ENCODE data around the gene MYMX.

- TF ChIP-seq POLR2AphosphoS5 (IDR thresholded peaks at IDR 0.05; ENCODE audit: borderline replicate concordance, low read depth, low read length) (no peak), EZH2 (IDR thresholded peaks at IDR 0.05) (no peak), FOXP2 (optimal IDR thresholded peaks at IDR 0.05; ENCODE audit: control extremely low read depth, extremely low read length, insufficient read depth) (no peak)
Observed at GRCh38 chr6:44267252-44267651, 50.5 kb downstream of the MYMX start.
